ENCODE measurements around the gene RBPJ. TPM values are rescaled to one million over a fixed set of nuclear protein-coding genes. Genes with fewer than 3 reads are reported as not detected.

RBPJ gene
- total and polyA plus RNA-seq, 2 of the 8 experiments (the other 6 are each of a cell fraction or from before 2014, with no cell fraction given): 65.5 to 217 TPM

- H3K18ac ChIP-seq (ENCODE audit: extremely low read depth, low read length): no peak overlapping the region
- H3K27me3 ChIP-seq (replicated peaks in 1 of 4; ENCODE audit: control insufficient read depth in 3 of 4, extremely low read depth in 1 of 4, insufficient read depth in 3 of 4, low read length in 3 of 4): no peaks in the 10 kb centered on the region
- no peak overlapping the region for H2BK120ac ChIP-seq (replicated peaks; ENCODE audit: low read depth, low read length)
- no peaks in the 10 kb centered on the region for H3K23me2 ChIP-seq (ENCODE audit: low read depth, low read length)
- H3K23ac ChIP-seq (ENCODE audit: insufficient read length): no peak overlapping the region
- H3K9ac ChIP-seq (replicated peaks in 1 of 4; ENCODE audit: extremely low read depth in 1 of 4, low read depth in 3 of 4, low read length in 3 of 4): no peak overlapping the region
- no peak overlapping the region for H4K91ac ChIP-seq (replicated peaks; ENCODE audit: insufficient read length, low read length)
- no peak overlapping the region for H3K14ac ChIP-seq (ENCODE audit: insufficient read length)
- peak overlapping the region; percentile 60 to 71 for H3K4me2 ChIP-seq (ENCODE audit: insufficient read depth in 1 of 2, low read depth in 2 of 2, low read length in 2 of 2)
- peaks cover 31 to 46% of the 10 kb centered on the region in 2 experiments for H4K20me1 ChIP-seq (replicated peaks in 1 of 2; ENCODE audit: control insufficient read depth in 1 of 2, insufficient read depth in 2 of 2, low read length in 2 of 2)
- TF ChIP-seq SIN3A (conservative IDR thresholded peaks at IDR 0.05 in 1 of 2, IDR thresholded peaks at IDR 0.05 in 1 of 2; ENCODE audit: low read depth in 1 of 2, low read length in 2 of 2) (0 out of 4 replicates have a peak, but pooled peaks of 1 of the 2 experiments have one; percentile 39), POU5F1 (IDR thresholded peaks at IDR 0.05; ENCODE audit: low read depth, low read length) (no peak), POLR2A (IDR thresholded peaks at IDR 0.05; ENCODE audit: control extremely low read depth in 1 of 2, low read depth in 2 of 2, low read length in 2 of 2) (no peak), SAP30 (IDR thresholded peaks at IDR 0.05; ENCODE audit: insufficient read depth, insufficient replicate concordance, low read length) (peak; percentile 63)
- H3K79me1 ChIP-seq (ENCODE audit: low read depth, low read length): peaks cover 2% of the 10 kb centered on the region
- H3K27ac ChIP-seq (ENCODE audit: low read depth, low read length): no peak overlapping the region
- no peak for DNase-seq (ENCODE audit: low read depth in 1 of 2, low spot score in 2 of 2)
- no peak overlapping the region for H2BK12ac ChIP-seq (ENCODE audit: low read depth, low read length)
- no peak overlapping the region for H2BK15ac ChIP-seq (ENCODE audit: low read length)
- no peak overlapping the region for H2AFZ ChIP-seq (ENCODE audit: low read length)
- no peak overlapping the region for H2BK20ac ChIP-seq (ENCODE audit: low read length)
- H3K4ac ChIP-seq (replicated peaks; ENCODE audit: insufficient read length, low read depth, low read length): no peak overlapping the region
- peaks cover 7 to 15% (median 13%) of the 10 kb centered on the region in 4 experiments; a peak in 6 of 7 replicates for H3K4me1 ChIP-seq (replicated peaks in 1 of 4; ENCODE audit: control insufficient read depth in 3 of 4, insufficient read depth in 4 of 4, low read length in 3 of 4)
- WGBS, 2 experiments (ENCODE audit: extremely low coverage in 1 of 2, insufficient coverage in 1 of 2, insufficient read length in 1 of 2, insufficient replicate concordance in 2 of 2, low coverage in 1 of 2, low lambda C conversion rate in 2 of 2, missing lambda C conversion rate in 1 of 2): 65% methylated on average over 6 of the region's 6 CpGs; no CpG with 5 or more reads in 1 of the 2 experiments
- H3K56ac ChIP-seq (replicated peaks; ENCODE audit: insufficient read length, low read depth, low read length): no peak overlapping the region
- H3K36me3 ChIP-seq (ENCODE audit: control insufficient read depth in 2 of 4, insufficient read depth in 4 of 4, low read length in 3 of 4): no peaks in the 10 kb centered on the region
- H2AK5ac ChIP-seq (ENCODE audit: low read depth, low read length): no peak overlapping the region
- POLR2A ChIA-PET (ENCODE audit: partially characterized antibody): interaction anchor here (0.9 to 3.3 kb wide), 6 partner anchors 9 to 18 kb away, joined by 3 to 13 read pairs (median 4); no protein-coding TSS in a partner anchor
- H2BK5ac ChIP-seq (ENCODE audit: low read depth, low read length): peak overlapping the region; percentile 21; the same call in 1 of the 2 replicates
- peaks cover 77 to 98% of the 10 kb centered on the region in 2 experiments for H3K79me2 ChIP-seq (ENCODE audit: control insufficient read depth in 1 of 2, insufficient read depth in 2 of 2, low read length in 2 of 2)
- FAIRE-seq: peak; percentile 57
- no peak overlapping the region for H4K5ac ChIP-seq (ENCODE audit: insufficient read length, low read depth, low read length)
- no peaks in the 10 kb centered on the region for H3K9me3 ChIP-seq (ENCODE audit: insufficient read depth in 2 of 2, low read depth in 1 of 2, low read length in 1 of 2)
- H4K8ac ChIP-seq (ENCODE audit: extremely low read depth, insufficient read depth, low read length): no peak overlapping the region
- CTCF ChIA-PET (ENCODE audit: partially characterized antibody): interaction anchor here (0.7 to 5.6 kb wide), 47 partner anchors 10 to 604 kb away, joined by 3 to 66 read pairs (median 5); partner anchors contain the start of gene RBPJ
- peak overlapping the region in 2 of 4 experiments; percentile 5 to 38; a peak in 1 of 8 replicates for H3K4me3 ChIP-seq (ENCODE audit: extremely low read depth in 1 of 4, insufficient read depth in 2 of 4, low read depth in 3 of 4, low read length in 4 of 4)
Observed at GRCh38 chr4:26330946-26331345, 10.1 kb downstream of the RBPJ start.

Data from H1 (cell line).